Transverse colon (tissue), 4 donors: Measurements from ENCODE around the gene PTPRN2.

Experiments
- EP300 ChIP-seq: sonication (generic); formaldehyde crosslinking; IDR thresholded peaks from one replicate; pipeline ENCODE4 v1.6.1; 2017; ENCODE audit warnings: antibody characterized with exemption, low read depth
- POLR2A ChIP-seq: fragments of 450-650 bp; IDR thresholded peaks from one replicate; pipeline ENCODE4 v1.6.1; 2016; ENCODE audit warnings: antibody characterized with exemption, mild to moderate bottlenecking, moderate library complexity
- POLR2AphosphoS5 ChIP-seq, 3 donors: sonication (generic); formaldehyde crosslinking; IDR thresholded peaks; one replicate each; pipeline ENCODE4 v1.6.1; 2016; ENCODE audit warnings: antibody characterized with exemption in 3 of 3
- TF ChIP-seq, protein P1 (sequence below), 5 experiments: fragments of 200-600 bp in 3 of 5; fragments of 450-650 bp in 2 of 5; sonication (generic) in 3 of 5; IDR thresholded peaks; 1 replicate in 2 of 5; 2 replicates in 3 of 5; pipeline ENCODE4 v1.5.1; 2016 to 2017; ENCODE audit warnings: antibody characterized with exemption in 5 of 5, inconsistent platforms in 3 of 5, mild to moderate bottlenecking in 2 of 5, moderate library complexity in 1 of 5

DNA sequence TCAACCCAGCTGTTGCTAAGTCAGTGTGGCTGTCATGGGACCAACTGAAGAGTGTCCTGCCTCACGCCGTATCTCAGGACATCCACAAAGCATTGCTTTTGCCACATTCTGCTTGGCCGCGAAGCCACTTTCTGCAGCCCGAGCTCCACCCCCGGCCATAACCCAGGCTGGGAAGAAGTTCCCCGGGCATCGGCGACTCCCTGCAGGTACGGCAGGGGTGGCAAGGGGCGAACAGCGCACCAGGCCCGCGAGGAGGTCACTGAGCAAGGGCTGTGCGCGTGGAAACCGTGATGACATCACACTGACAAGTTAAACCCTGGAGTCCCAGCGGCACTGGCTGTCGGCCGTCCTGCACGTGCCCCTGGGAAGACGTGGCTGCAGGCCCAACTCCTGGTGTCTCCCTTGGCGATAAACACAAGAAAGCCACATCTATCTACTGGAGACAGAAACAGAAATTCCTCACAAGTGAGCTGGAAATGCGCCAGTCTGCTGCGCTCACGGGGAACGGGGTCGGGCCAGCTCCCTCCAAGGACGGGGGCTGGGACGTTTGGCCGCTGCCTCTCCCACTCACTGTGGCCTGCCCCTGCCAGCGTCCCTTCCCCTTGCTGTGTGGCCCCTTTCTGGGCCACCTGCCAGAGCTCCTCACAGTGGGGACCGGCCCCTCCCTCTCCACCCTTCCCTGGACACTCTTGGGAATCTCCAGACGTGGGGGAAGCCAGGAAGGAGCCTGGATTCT, 924.5 kb downstream of the PTPRN2 start:
- TF ChIP-seq, protein P1, sequence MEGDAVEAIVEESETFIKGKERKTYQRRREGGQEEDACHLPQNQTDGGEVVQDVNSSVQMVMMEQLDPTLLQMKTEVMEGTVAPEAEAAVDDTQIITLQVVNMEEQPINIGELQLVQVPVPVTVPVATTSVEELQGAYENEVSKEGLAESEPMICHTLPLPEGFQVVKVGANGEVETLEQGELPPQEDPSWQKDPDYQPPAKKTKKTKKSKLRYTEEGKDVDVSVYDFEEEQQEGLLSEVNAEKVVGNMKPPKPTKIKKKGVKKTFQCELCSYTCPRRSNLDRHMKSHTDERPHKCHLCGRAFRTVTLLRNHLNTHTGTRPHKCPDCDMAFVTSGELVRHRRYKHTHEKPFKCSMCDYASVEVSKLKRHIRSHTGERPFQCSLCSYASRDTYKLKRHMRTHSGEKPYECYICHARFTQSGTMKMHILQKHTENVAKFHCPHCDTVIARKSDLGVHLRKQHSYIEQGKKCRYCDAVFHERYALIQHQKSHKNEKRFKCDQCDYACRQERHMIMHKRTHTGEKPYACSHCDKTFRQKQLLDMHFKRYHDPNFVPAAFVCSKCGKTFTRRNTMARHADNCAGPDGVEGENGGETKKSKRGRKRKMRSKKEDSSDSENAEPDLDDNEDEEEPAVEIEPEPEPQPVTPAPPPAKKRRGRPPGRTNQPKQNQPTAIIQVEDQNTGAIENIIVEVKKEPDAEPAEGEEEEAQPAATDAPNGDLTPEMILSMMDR (IDR thresholded peaks at IDR 0.05), result no peak
- TF ChIP-seq EP300 (no peak), POLR2A (no peak), POLR2AphosphoS5 (IDR thresholded peaks at IDR 0.05) (no peak)
